T-helper 9 cell (primary cell): ENCODE results near the gene ANHX.
A peak's percentile ranks its signal among the peaks of the same experiment; 100 is the strongest.

Source experiments
- DNase-seq: peaks from one replicate; pipeline ENCODE4 v3.0.0-alpha.2; 2020

ANHX gene

GRCh38 chr12:133202493-133203343, 33.0 kb downstream of the ANHX start:
- no peak for DNase-seq

GRCh38 chr12:133201888-133202287, 33.8 kb downstream of the ANHX start:
- DNase-seq: no peak

- DNase-seq: no peak
These were observed 42.8 kb downstream of the ANHX start for GRCh38 chr12:133192847-133193246.

- DNase-seq: no peak
These were observed 45.5 kb downstream of the ANHX start for GRCh38 chr12:133190176-133190575.

- peak; percentile 78 for DNase-seq
These were observed 54.3 kb downstream of the ANHX start, which contains the start of gene ZNF268 for GRCh38 chr12:133181238-133181959. TSS of gene ZNF268 (plus strand) at chr12:133181495. CDS start at chr12:133181998, 503 bp downstream.

GRCh38 chr12:133180669-133181068, 55.0 kb downstream of the ANHX start:
- DNase-seq: no peak

GRCh38 chr12:133174901-133175300, 60.8 kb downstream of the ANHX start:
- no peak for DNase-seq

- no peak for DNase-seq
These were observed 63.2 kb downstream of the ANHX start for GRCh38 chr12:133172491-133172890.
